ENCODE data around the gene WDHD1.

DNA sequence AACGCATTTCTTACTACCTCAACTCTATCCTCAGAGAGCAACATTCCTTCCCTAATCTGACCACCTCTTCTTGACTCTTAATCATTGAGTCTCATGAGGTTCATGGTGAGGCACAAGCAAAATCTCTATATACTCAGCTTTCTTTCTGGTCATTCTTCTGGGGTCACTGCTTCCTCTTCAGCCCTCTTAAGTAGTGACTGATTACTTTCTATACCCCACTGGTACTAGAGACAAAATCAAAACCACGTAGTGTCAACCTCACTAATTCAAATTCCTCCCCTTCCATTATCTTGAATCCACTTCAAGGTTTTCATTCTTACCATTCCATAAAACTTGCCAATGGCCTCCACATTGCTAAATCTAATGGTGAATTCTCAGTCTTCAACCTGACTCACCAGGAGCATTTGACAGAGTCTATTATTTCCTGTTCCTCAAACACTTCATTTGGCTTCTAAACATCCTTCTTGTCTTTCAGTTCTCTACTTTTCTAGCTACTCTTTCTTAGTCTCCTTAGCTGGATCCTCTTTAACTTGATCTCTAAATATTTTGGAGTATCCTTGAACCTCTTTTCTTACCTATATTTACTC is 6.8 kb downstream of the WDHD1 start:
- TF ChIP-seq, protein P1, sequence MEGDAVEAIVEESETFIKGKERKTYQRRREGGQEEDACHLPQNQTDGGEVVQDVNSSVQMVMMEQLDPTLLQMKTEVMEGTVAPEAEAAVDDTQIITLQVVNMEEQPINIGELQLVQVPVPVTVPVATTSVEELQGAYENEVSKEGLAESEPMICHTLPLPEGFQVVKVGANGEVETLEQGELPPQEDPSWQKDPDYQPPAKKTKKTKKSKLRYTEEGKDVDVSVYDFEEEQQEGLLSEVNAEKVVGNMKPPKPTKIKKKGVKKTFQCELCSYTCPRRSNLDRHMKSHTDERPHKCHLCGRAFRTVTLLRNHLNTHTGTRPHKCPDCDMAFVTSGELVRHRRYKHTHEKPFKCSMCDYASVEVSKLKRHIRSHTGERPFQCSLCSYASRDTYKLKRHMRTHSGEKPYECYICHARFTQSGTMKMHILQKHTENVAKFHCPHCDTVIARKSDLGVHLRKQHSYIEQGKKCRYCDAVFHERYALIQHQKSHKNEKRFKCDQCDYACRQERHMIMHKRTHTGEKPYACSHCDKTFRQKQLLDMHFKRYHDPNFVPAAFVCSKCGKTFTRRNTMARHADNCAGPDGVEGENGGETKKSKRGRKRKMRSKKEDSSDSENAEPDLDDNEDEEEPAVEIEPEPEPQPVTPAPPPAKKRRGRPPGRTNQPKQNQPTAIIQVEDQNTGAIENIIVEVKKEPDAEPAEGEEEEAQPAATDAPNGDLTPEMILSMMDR (IDR thresholded peaks at IDR 0.05) = no peak
- TF ChIP-seq POLR2A (IDR thresholded peaks at IDR 0.05) (no peak), EP300 (IDR thresholded peaks at IDR 0.05) (no peak)

Data from ovary (tissue), 3 donors.